DOHH2 (cell line): ENCODE data around the gene UBE2M.
"Not testable (repeated sequence)": the region's sequence is repeated elsewhere in the genome, so short reads cannot be mapped to it uniquely, and the experiment has no call there.

Experiments
- H3F3A ChIP-seq: fragments of 200-600 bp; sonication (generic), shearing (Covaris generic); 2 replicates; pipeline ENCODE4 v1.6.0; 2016; ENCODE audit warnings: antibody characterized with exemption, mild to moderate bottlenecking; ENCODE audit not compliant: control insufficient read depth, insufficient read depth
- H3K27ac ChIP-seq: fragments of 200-600 bp; sonication (generic); 2 replicates; pipeline ENCODE4 v1.5.1; 2014; ENCODE audit warnings: low read depth, mild to moderate bottlenecking, low read length, moderate library complexity
- H3K27me3 ChIP-seq: fragments of 200-600 bp; sonication (generic); 2 replicates; pipeline ENCODE4 v1.6.1; 2014; ENCODE audit warnings: mild to moderate bottlenecking, low read length, mixed read lengths; ENCODE audit not compliant: control insufficient read depth
- H3K36me3 ChIP-seq: fragments of 200-600 bp; sonication (generic); 2 replicates; pipeline ENCODE4 v1.6.1; 2014; ENCODE audit warnings: mild to moderate bottlenecking, low read length, moderate library complexity, mixed read lengths; ENCODE audit not compliant: control insufficient read depth
- H3K4me1 ChIP-seq: fragments of 200-600 bp; sonication (generic); 2 replicates; pipeline ENCODE4 v1.6.1; 2014; ENCODE audit warnings: mild to moderate bottlenecking, low read length, mixed read lengths; ENCODE audit not compliant: control insufficient read depth
- H3K4me2 ChIP-seq: fragments of 200-600 bp; sonication (generic); 2 replicates; pipeline ENCODE4 v1.6.0; 2014; ENCODE audit warnings: mild to moderate bottlenecking, low read length, moderate library complexity
- H3K4me3 ChIP-seq: fragments of 200-600 bp; sonication (generic); 2 replicates; pipeline ENCODE4 v1.5.1; 2014; ENCODE audit warnings: mild to moderate bottlenecking, low read length, mixed read lengths
- H3K79me2 ChIP-seq: fragments of 200-600 bp; sonication (generic); 2 replicates; pipeline ENCODE4 v1.6.1; 2014; ENCODE audit warnings: mild to moderate bottlenecking, low read length, mixed read lengths; ENCODE audit not compliant: control insufficient read depth
- H3K9me2 ChIP-seq: fragments of 200-600 bp; sonication (generic); replicated peaks from 2 replicates; pipeline ENCODE4 v1.6.1; 2014; ENCODE audit warnings: mild to moderate bottlenecking, low read length, mixed read lengths; ENCODE audit not compliant: control insufficient read depth
- H3K9me3 ChIP-seq: fragments of 200-600 bp; sonication (generic); 2 replicates; pipeline ENCODE4 v1.6.1; 2014; ENCODE audit warnings: antibody characterized with exemption, low read length, mixed read lengths; ENCODE audit not compliant: control insufficient read depth, insufficient read depth
- H4K20me1 ChIP-seq: fragments of 200-600 bp; sonication (generic); 2 replicates; pipeline ENCODE4 v1.6.0; 2014; ENCODE audit warnings: low read depth, mild to moderate bottlenecking, antibody characterized with exemption, low read length, moderate library complexity; ENCODE audit not compliant: control insufficient read depth, insufficient read depth
- CTCF ChIP-seq: fragments of 200-600 bp; sonication (generic); IDR thresholded peaks from one replicate; pipeline ENCODE4 v1.5.1; 2014; ENCODE audit warnings: antibody characterized with exemption, mild to moderate bottlenecking, low read depth, low read length; ENCODE audit not compliant: poor library complexity, severe bottlenecking
- EZH2phosphoT487 ChIP-seq: fragments of 200-600 bp; sonication (generic); IDR thresholded peaks from 2 replicates; pipeline ENCODE4 v1.6.1; 2017; ENCODE audit warnings: borderline replicate concordance, mild to moderate bottlenecking, antibody characterized with exemption, low read length, moderate library complexity, mixed read lengths

Gene UBE2M

GRCh38 chr19:58558066-58558622 is at the start of gene UBE2M:
UBE2M (minus strand) TSS chr19:58558611; CDS start chr19:58558381, 230 bp downstream.
- Histone ChIP-seq H4K20me1 (no peaks in the 10 kb centered on the region), H3K79me2 (peaks cover 46% of the 10 kb centered on the region), H3K9me2 (no peaks in the 10 kb centered on the region), H3K4me1 (peaks cover 74% of the 10 kb centered on the region), H3K27me3 (no peaks in the 10 kb centered on the region), H3K27ac (peak within 1 kb of the TSS; percentile 91), H3F3A (peaks cover 38% of the 10 kb centered on the region), H3K9me3 (no peaks in the 10 kb centered on the region), H3K36me3 (peaks cover 47% of the 10 kb centered on the region), H3K4me3 (peak within 1 kb of the TSS; percentile 92), H3K4me2 (peak within 1 kb of the TSS; percentile 95)
- TF ChIP-seq EZH2phosphoT487: no peak
- no peak for TF ChIP-seq CTCF

GRCh38 chr19:58607213-58607612 is 48.8 kb upstream of the UBE2M start:
- H3K36me3 ChIP-seq, H3K9me3 ChIP-seq, H3K9me2 ChIP-seq, H3K4me3 ChIP-seq, H3F3A ChIP-seq, H3K4me1 ChIP-seq, H4K20me1 ChIP-seq, H3K27ac ChIP-seq, H3K79me2 ChIP-seq, H3K27me3 ChIP-seq, H3K4me2 ChIP-seq: not testable (repeated sequence)

- not testable (repeated sequence) for H3K27me3 ChIP-seq
Measured at GRCh38 chr19:58606251-58606896, 48.0 kb upstream of the UBE2M start.

More at GRCh38 chr19:58606251-58606896, 48.0 kb upstream of the UBE2M start:
- TF ChIP-seq CTCF: peak; percentile 21
- not testable (repeated sequence) for H4K20me1 ChIP-seq, H3K36me3 ChIP-seq, H3K4me2 ChIP-seq, H3F3A ChIP-seq, H3K4me3 ChIP-seq, H3K79me2 ChIP-seq, H3K9me3 ChIP-seq, H3K27ac ChIP-seq, H3K9me2 ChIP-seq, H3K4me1 ChIP-seq
